CD14-positive monocyte (primary cell): Measurements from ENCODE around the gene TMEM273. TPM values are rescaled to one million over a fixed set of nuclear protein-coding genes. Genes with fewer than 3 reads are reported as not detected.

Experiments
- DNase-seq, 3 donors: peaks; one replicate each; pipeline ENCODE4 v3.0.0-alpha.2; 2011 to 2022
- H2AFZ ChIP-seq: 2 replicates; pipeline ENCODE4 v1.6.0; 2012; ENCODE audit warnings: mild to moderate bottlenecking, low read depth, low read length, inconsistent platforms; ENCODE audit not compliant: insufficient read depth, poor library complexity, severe bottlenecking
- H3K27ac ChIP-seq, 2 donors: 1 replicate in 1 of 2; 2 replicates in 1 of 2; pipeline ENCODE4 v1.5.1; 2012 to 2013; ENCODE audit warnings: low read length in 2 of 2, control low read depth in 1 of 2, inconsistent platforms in 1 of 2, low read depth in 1 of 2, mild to moderate bottlenecking in 1 of 2
- H3K27me3 ChIP-seq, 2 donors: one replicate each; pipeline versions ENCODE4 v1.6.0 to v1.6.1; 2011 to 2013; ENCODE audit warnings: low read length in 2 of 2; ENCODE audit not compliant: control insufficient read depth in 2 of 2, insufficient read depth in 2 of 2
- H3K36me3 ChIP-seq, 2 donors: replicated peaks in 1 of 2; 1 replicate in 1 of 2; 2 replicates in 1 of 2; pipeline versions ENCODE4 v1.5.1 to v1.6.1; 2012 to 2013; ENCODE audit warnings: low read length in 2 of 2, control low read depth in 1 of 2, inconsistent platforms in 1 of 2, mild to moderate bottlenecking in 1 of 2; ENCODE audit not compliant: insufficient read depth in 2 of 2, control insufficient read depth in 1 of 2
- H3K4me1 ChIP-seq, 2 donors: 1 replicate in 1 of 2; 2 replicates in 1 of 2; pipeline versions ENCODE4 v1.5.1 to v1.6.1; 2012 to 2013; ENCODE audit warnings: low read length in 2 of 2, control low read depth in 1 of 2, inconsistent platforms in 1 of 2, mild to moderate bottlenecking in 1 of 2, moderate library complexity in 1 of 2; ENCODE audit not compliant: insufficient read depth in 2 of 2, control insufficient read depth in 1 of 2
- H3K4me2 ChIP-seq: replicated peaks from 2 replicates; pipeline ENCODE3; 2012; ENCODE audit warnings: low read length, moderate library complexity, mild to moderate bottlenecking; ENCODE audit not compliant: poor library complexity, severe bottlenecking; ENCODE audit errors: extremely low read depth
- H3K4me3 ChIP-seq, 3 experiments: fragments of 200-600 bp in 1 of 3; sonication (generic) in 1 of 3; replicated peaks in 1 of 3; 1 replicate in 2 of 3; 2 replicates in 1 of 3; pipeline ENCODE4 v1.5.1; 2011 to 2013; ENCODE audit warnings: low read length in 3 of 3, mild to moderate bottlenecking in 3 of 3, control low read depth in 2 of 3, low read depth in 2 of 3, inconsistent platforms in 1 of 3, moderate library complexity in 1 of 3
- H3K79me2 ChIP-seq: 2 replicates; pipeline ENCODE4 v1.6.0; 2012; ENCODE audit warnings: mild to moderate bottlenecking, control low read depth, inconsistent platforms, low read length, moderate library complexity; ENCODE audit not compliant: insufficient read depth
- H3K9ac ChIP-seq: 2 replicates; pipeline ENCODE4 v1.6.0; 2017; ENCODE audit warnings: low read length, mild to moderate bottlenecking; ENCODE audit not compliant: insufficient read depth, poor library complexity, severe bottlenecking
- H3K9me3 ChIP-seq, 2 donors: replicated peaks in 1 of 2; 1 replicate in 1 of 2; 2 replicates in 1 of 2; pipeline versions ENCODE4 v1.5.1 to v1.6.1; 2012 to 2013; ENCODE audit warnings: low read length in 2 of 2, control low read depth in 1 of 2; ENCODE audit not compliant: control insufficient read depth in 1 of 2, insufficient read depth in 1 of 2
- H4K20me1 ChIP-seq: 2 replicates; pipeline ENCODE4 v1.6.0; 2012; ENCODE audit warnings: mild to moderate bottlenecking, low read length, control low read depth, moderate library complexity; ENCODE audit not compliant: insufficient read depth
- H3K27ac Mint-ChIP-seq, 7 donors: one replicate each; pipeline ENCODE4 v1.8.0; 2020; ENCODE audit warnings: mild to moderate bottlenecking in 7 of 7, mixed read lengths in 7 of 7, moderate library complexity in 6 of 7, inconsistent platforms in 2 of 7
- H3K27me3 Mint-ChIP-seq, 3 donors: one replicate each; pipeline ENCODE4 v1.8.0; 2021 to 2022; ENCODE audit warnings: low read depth in 3 of 3, mild to moderate bottlenecking in 3 of 3, mixed read lengths in 3 of 3, moderate library complexity in 3 of 3, inconsistent platforms in 1 of 3
- H3K36me3 Mint-ChIP-seq, 2 donors: one replicate each; pipeline ENCODE4 v1.8.0; 2020; ENCODE audit warnings: mixed read lengths in 2 of 2, inconsistent platforms in 1 of 2, mild to moderate bottlenecking in 1 of 2
- H3K4me1 Mint-ChIP-seq: one replicate; pipeline ENCODE4 v1.8.0; 2020; ENCODE audit warnings: mild to moderate bottlenecking, mixed read lengths
- H3K4me3 Mint-ChIP-seq, 2 donors: one replicate each; pipeline ENCODE4 v1.8.0; 2020; ENCODE audit warnings: mild to moderate bottlenecking in 2 of 2, mixed read lengths in 2 of 2, moderate library complexity in 1 of 2
- H3K9me3 Mint-ChIP-seq, 7 donors: one replicate each; pipeline ENCODE4 v1.8.0; 2020 to 2022; ENCODE audit warnings: mixed read lengths in 7 of 7, mild to moderate bottlenecking in 6 of 7, moderate library complexity in 6 of 7, inconsistent platforms in 2 of 7
- CTCF ChIP-seq: fragments of 200-600 bp; IDR thresholded peaks from one replicate; pipeline ENCODE4 v1.8.0; 2022; ENCODE audit warnings: antibody characterized with exemption, mild to moderate bottlenecking
- WGBS: methylation state at CpG from one replicate; pipeline ENCODE4 v1.1.5; 2013; ENCODE audit warnings: missing lambda C conversion rate; ENCODE audit not compliant: insufficient coverage; 5-methylcytosine and 5-hydroxymethylcytosine counted together
- intact Hi-C, 2 donors: fragments of 100-400 bp; cut with micrococcal nuclease; formaldehyde crosslinking; loops; one replicate each; pipeline versions ENCODE4 v1.15.0 to v1.15.1; 2023
- polyA plus RNA-seq, 3 donors: library from polyadenylated mRNA; depleted of rRNA in 1 of 3; unstranded in 2 of 3; stranded (reverse) in 1 of 3; fragments of 300-500 nt in 2 of 3; fragments of >200 nt in 1 of 3; fragmentation: Illumina TruSeq in 2 of 3; gene quantifications; 1 replicate in 2 of 3; 2 replicates in 1 of 3; pipeline ENCODE4 v1.2.3, GENCODE V29; 2012 to 2021

Gene TMEM273
- polyA plus RNA-seq, 3 donors, result 6.7 to 7.9 (median 6.9) TPM

- 57% methylated on average over 4 of the region's 4 CpGs for WGBS
- H3K36me3 Mint-ChIP-seq, result no peaks in the 10 kb centered on the region
- no peak overlapping the region for H3K4me3 Mint-ChIP-seq
- H3K27me3 ChIP-seq, result no peaks in the 10 kb centered on the region
- H3K27ac ChIP-seq, result no peak overlapping the region
- H3K9ac ChIP-seq, result no peak overlapping the region
- peaks cover 4% of the 10 kb centered on the region for H3K4me1 Mint-ChIP-seq
- H3K27ac Mint-ChIP-seq, result no peak overlapping the region
- H3K36me3 ChIP-seq, result no peaks in the 10 kb centered on the region
- intact Hi-C loops, result no loop called here
- no peaks in the 10 kb centered on the region for H3K4me1 ChIP-seq
- no peak for TF ChIP-seq CTCF
- no peak overlapping the region for H3K4me2 ChIP-seq
- no peak for DNase-seq
- no peak overlapping the region for H2AFZ ChIP-seq
- peaks cover 0 to 6% (median 3%) of the 10 kb centered on the region in 7 donors for H3K9me3 Mint-ChIP-seq
- H4K20me1 ChIP-seq, result no peaks in the 10 kb centered on the region
- H3K9me3 ChIP-seq, result peaks cover 2 to 3% of the 10 kb centered on the region in 2 donors
- H3K4me3 ChIP-seq, result no peak overlapping the region
- peaks cover 0 to 6% (median 4%) of the 10 kb centered on the region in 3 donors for H3K27me3 Mint-ChIP-seq
- no peaks in the 10 kb centered on the region for H3K79me2 ChIP-seq
Measured at GRCh38 chr10:49153115-49153514, 35.1 kb downstream of the TMEM273 start.

- H3K9ac ChIP-seq, result no peak overlapping the region
- peaks cover 4% of the 10 kb centered on the region for H3K4me1 Mint-ChIP-seq
- peaks cover 0 to 6% (median 5%) of the 10 kb centered on the region in 3 donors for H3K27me3 Mint-ChIP-seq
- no peaks in the 10 kb centered on the region for H4K20me1 ChIP-seq
- WGBS, result 81% methylated on average over 2 of the region's 4 CpGs
- no peak overlapping the region for H3K4me3 ChIP-seq
- H3K4me3 Mint-ChIP-seq, result no peak overlapping the region
- no peaks in the 10 kb centered on the region for H3K36me3 ChIP-seq
- H3K79me2 ChIP-seq, result no peaks in the 10 kb centered on the region
- peaks cover 0 to 11% (median 5%) of the 10 kb centered on the region in 7 donors for H3K9me3 Mint-ChIP-seq
- no peak for DNase-seq
- no peak overlapping the region for H3K27ac Mint-ChIP-seq
- no peaks in the 10 kb centered on the region for H3K4me1 ChIP-seq
- no peak overlapping the region for H3K4me2 ChIP-seq
- intact Hi-C loops, result no loop called here
- H3K27me3 ChIP-seq, result no peaks in the 10 kb centered on the region
- no peaks in the 10 kb centered on the region for H3K36me3 Mint-ChIP-seq
- H3K9me3 ChIP-seq, result peaks cover 7% of the 10 kb centered on the region in 2 donors
- H2AFZ ChIP-seq, result no peak overlapping the region
- H3K27ac ChIP-seq, result no peak overlapping the region
- TF ChIP-seq CTCF, result no peak
Measured at GRCh38 chr10:49152663-49153062, 35.5 kb downstream of the TMEM273 start.
